Gastrocnemius medialis (tissue), 4 donors: ENCODE measurements around the gene TXLNB. TPM values are rescaled to one million over a fixed set of nuclear protein-coding genes. Genes with fewer than 3 reads are reported as not detected.

ENCODE experiments used
- ATAC-seq, 2 donors: fragments of 150-250 bp; one replicate each; pipeline ENCODE4 v1.9.1; 2016
- DNase-seq, 2 donors: peaks; one replicate each; pipeline ENCODE4 v3.0.0-alpha.2; 2019
- H3K27ac ChIP-seq, 4 donors: fragments of 200-600 bp; sonication (generic); 1 replicate in 1 of 4; 2 replicates in 3 of 4; pipeline ENCODE4 v1.5.1; 2016 to 2018; ENCODE audit warnings: mild to moderate bottlenecking in 2 of 4, moderate library complexity in 1 of 4
- H3K27me3 ChIP-seq, 3 donors: fragments of 200-600 bp; sonication (generic) in 2 of 3; 1 replicate in 1 of 3; 2 replicates in 2 of 3; pipeline versions ENCODE4 v1.5.1 to v1.6.0; 2016 to 2019; ENCODE audit warnings: mild to moderate bottlenecking in 1 of 3, moderate library complexity in 1 of 3
- H3K36me3 ChIP-seq, 2 donors: fragments of 200-600 bp; sonication (generic) in 1 of 2; one replicate each; pipeline ENCODE4 v1.5.1; 2017 to 2018
- H3K4me1 ChIP-seq, 2 donors: fragments of 200-600 bp; sonication (generic) in 1 of 2; one replicate each; pipeline ENCODE4 v1.5.1; 2016 to 2017; ENCODE audit warnings: mild to moderate bottlenecking in 2 of 2
- H3K4me3 ChIP-seq, 4 donors: fragments of 200-600 bp; sonication (generic) in 3 of 4; 1 replicate in 1 of 4; 2 replicates in 3 of 4; pipeline ENCODE4 v1.5.1; 2016 to 2019; ENCODE audit warnings: mild to moderate bottlenecking in 2 of 4
- H3K9me3 ChIP-seq, 3 donors: fragments of 200-600 bp; sonication (generic) in 2 of 3; 1 replicate in 1 of 3; 2 replicates in 2 of 3; pipeline ENCODE4 v1.5.1; 2016 to 2019
- POLR2A ChIP-seq, 2 donors: fragments of 450-650 bp; IDR thresholded peaks; one replicate each; pipeline ENCODE4 v1.6.1; 2017; ENCODE audit warnings: antibody characterized with exemption in 2 of 2, mild to moderate bottlenecking in 2 of 2, moderate library complexity in 2 of 2
- in situ Hi-C, 4 donors: fragments of 200-750 bp; cut with MboI; loops; one replicate each; pipeline versions ENCODE4 v1.15.0 to v1.8.0; 2017; ENCODE audit warnings: low sequenced_read_pairs in 4 of 4
- intact Hi-C: fragments of 100-400 bp; cut with DNase I; formaldehyde crosslinking; loops from one replicate; pipeline ENCODE4 v1.15.1; 2023; ENCODE audit warnings: low total_unique reads
- total RNA-seq, 4 donors: library from RNA; depleted of rRNA; stranded (reverse); fragments of >200 nt; gene quantifications; one replicate each; pipeline versions ENCODE4 v1.1.0 to v1.2.3, GENCODE V29; 2016
- TF ChIP-seq, protein P1 (sequence below), 5 experiments: fragments of 450-650 bp in 3 of 5; fragments of 200-600 bp in 2 of 5; sonication (generic) in 2 of 5; IDR thresholded peaks in 4 of 5; conservative IDR thresholded peaks in 1 of 5; 1 replicate in 4 of 5; 2 replicates in 1 of 5; pipeline ENCODE4 v1.5.1; 2016 to 2019; ENCODE audit warnings: antibody characterized with exemption in 5 of 5, mild to moderate bottlenecking in 3 of 5, moderate library complexity in 3 of 5

TXLNB gene
- total RNA-seq, 4 donors from 2014 or later: 58.3 to 197 (median 124) TPM

DNA sequence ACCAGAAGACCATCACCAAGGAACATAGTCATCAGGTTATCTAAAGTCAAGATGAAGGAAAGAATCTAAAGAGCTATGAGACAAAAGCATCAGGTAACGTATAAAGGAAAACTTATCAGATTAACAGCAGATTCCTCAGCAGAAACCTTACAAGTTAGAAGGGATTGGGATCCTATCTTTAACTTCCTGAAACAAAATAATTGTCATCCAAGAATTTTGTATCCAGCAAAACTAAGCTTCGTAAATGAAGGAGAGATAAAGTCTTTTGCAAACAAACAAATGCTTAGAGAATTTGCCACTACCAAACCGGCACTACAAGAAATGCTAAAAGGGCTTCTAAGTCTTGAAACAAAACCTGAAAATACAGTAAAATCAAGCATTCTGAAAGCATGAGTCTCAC, 86.0 kb downstream of the TXLNB start:
- in situ Hi-C loops: no loop called here
- no peak for ATAC-seq
- H3K9me3 ChIP-seq: peaks cover 0 to 8% (median 0%) of the 10 kb centered on the region in 3 donors

DNA sequence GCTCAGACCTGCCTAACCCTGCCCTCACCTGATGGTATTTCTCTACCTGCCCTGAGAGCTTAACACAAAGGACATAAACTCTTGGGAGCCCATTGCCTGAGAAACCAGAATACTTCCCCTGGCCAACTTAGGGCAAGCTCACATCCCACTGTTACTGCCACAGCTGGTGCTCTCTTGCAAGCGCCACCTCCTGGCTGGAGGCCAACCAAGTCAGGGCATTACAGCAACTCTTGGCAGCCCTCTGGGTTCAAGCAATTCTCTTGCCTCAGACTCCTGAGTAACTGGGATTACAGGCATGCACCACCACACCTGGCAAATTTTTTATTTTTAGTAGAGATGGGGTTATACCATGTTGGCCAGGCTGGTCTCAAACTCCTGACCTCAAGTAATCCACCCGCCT, 86.8 kb downstream of the TXLNB start:
- TF ChIP-seq, protein P1, sequence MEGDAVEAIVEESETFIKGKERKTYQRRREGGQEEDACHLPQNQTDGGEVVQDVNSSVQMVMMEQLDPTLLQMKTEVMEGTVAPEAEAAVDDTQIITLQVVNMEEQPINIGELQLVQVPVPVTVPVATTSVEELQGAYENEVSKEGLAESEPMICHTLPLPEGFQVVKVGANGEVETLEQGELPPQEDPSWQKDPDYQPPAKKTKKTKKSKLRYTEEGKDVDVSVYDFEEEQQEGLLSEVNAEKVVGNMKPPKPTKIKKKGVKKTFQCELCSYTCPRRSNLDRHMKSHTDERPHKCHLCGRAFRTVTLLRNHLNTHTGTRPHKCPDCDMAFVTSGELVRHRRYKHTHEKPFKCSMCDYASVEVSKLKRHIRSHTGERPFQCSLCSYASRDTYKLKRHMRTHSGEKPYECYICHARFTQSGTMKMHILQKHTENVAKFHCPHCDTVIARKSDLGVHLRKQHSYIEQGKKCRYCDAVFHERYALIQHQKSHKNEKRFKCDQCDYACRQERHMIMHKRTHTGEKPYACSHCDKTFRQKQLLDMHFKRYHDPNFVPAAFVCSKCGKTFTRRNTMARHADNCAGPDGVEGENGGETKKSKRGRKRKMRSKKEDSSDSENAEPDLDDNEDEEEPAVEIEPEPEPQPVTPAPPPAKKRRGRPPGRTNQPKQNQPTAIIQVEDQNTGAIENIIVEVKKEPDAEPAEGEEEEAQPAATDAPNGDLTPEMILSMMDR (IDR thresholded peaks at IDR 0.05 in 4 of 5, conservative IDR thresholded peaks at IDR 0.05 in 1 of 5): no peak
- TF ChIP-seq POLR2A (IDR thresholded peaks at IDR 0.05): no peak
- H3K4me3 ChIP-seq: no peak overlapping the region
- no peaks in the 10 kb centered on the region for H3K36me3 ChIP-seq
- peaks cover 0 to 8% (median 0%) of the 10 kb centered on the region in 3 donors for H3K9me3 ChIP-seq
- H3K27ac ChIP-seq: no peak overlapping the region
- no peaks in the 10 kb centered on the region for H3K4me1 ChIP-seq
- intact Hi-C loops: no loop called here
- in situ Hi-C loops: no loop called here
- no peaks in the 10 kb centered on the region for H3K27me3 ChIP-seq
- DNase-seq: no peak
- no peak for ATAC-seq

More for the DNA sequence above, 86.0 kb downstream of the TXLNB start:
- Histone ChIP-seq H3K27ac (no peak overlapping the region), H3K4me3 (no peak overlapping the region), H3K4me1 (no peaks in the 10 kb centered on the region), H3K36me3 (no peaks in the 10 kb centered on the region), H3K27me3 (no peaks in the 10 kb centered on the region)
- TF ChIP-seq, protein P1 (IDR thresholded peaks at IDR 0.05 in 4 of 5, conservative IDR thresholded peaks at IDR 0.05 in 1 of 5): no peak
- TF ChIP-seq POLR2A (IDR thresholded peaks at IDR 0.05): no peak
- intact Hi-C loops: no loop called here
- no peak for DNase-seq

DNA sequence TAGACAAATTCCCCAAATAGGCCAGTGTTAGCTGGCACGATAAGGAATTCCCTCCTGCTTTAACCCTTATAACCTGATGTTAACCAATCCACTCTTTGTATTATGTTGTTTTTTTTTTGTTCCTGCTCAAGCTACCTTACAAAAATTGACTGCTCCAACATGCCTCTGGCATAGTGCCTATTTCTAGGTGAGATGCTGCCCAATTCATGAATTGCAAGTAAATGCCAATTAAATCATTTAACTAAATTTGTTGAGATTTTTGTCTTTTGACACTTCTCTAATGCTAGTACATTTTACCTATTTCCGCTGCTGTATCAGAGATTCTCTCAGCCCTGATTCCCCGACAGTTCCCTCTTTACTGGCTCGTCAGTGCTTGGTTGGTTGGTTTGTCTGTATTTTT, 90.4 kb downstream of the TXLNB start:
- no peaks in the 10 kb centered on the region for H3K9me3 ChIP-seq
- ATAC-seq (no peak), DNase-seq (no peak)
- no peak overlapping the region for H3K27ac ChIP-seq
- in situ Hi-C loops (no loop called here), intact Hi-C loops (no loop called here)
- H3K36me3 ChIP-seq: no peaks in the 10 kb centered on the region
- H3K27me3 ChIP-seq: no peaks in the 10 kb centered on the region
- no peaks in the 10 kb centered on the region for H3K4me1 ChIP-seq
- H3K4me3 ChIP-seq: no peak overlapping the region
- TF ChIP-seq, protein P1 (IDR thresholded peaks at IDR 0.05 in 4 of 5, conservative IDR thresholded peaks at IDR 0.05 in 1 of 5): no peak

DNA sequence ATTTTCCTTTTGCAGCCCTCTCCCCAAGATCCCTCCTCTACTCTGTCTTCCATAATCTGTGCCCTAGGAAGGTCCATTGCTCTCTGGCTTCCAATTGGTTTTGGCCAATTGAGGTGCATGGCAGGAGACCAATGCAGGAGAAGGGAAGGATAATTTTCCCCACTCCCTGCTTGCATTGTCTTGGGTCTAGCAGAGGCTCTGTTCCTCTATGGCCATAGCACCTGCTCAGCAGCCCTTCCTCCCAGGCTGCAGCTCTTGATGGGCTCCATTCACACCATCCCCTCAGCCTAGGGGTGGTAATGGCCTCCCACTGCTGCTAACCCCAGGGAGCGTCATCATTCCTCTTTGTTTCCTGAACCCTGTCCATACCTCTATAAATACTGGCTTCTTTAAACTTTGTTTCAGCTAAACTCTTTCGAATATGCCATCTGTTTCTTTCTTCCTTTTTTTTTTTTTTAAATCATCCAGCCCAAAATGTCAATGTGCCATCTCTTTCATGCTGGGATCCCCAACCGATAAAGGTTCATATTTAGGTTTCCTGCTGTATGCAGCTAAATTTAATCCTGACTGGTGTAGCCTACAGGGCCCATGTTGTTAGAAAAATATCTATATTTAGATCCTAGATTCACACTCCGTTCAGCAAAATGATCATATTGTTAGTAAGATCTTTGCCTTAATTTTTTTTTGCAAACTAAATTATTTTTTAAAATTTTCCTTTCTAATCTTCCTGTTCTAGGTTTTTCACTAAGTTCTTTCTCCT, 93.1 kb downstream of the TXLNB start:
- TF ChIP-seq POLR2A (IDR thresholded peaks at IDR 0.05): no peak
- TF ChIP-seq, protein P1 (IDR thresholded peaks at IDR 0.05 in 4 of 5, conservative IDR thresholded peaks at IDR 0.05 in 1 of 5): no peak
- no peak overlapping the region for H3K4me3 ChIP-seq
- intact Hi-C loops: no loop called here
- no peaks in the 10 kb centered on the region for H3K36me3 ChIP-seq
- in situ Hi-C loops: no loop called here
- ATAC-seq (no peak), DNase-seq (no peak)
- no peaks in the 10 kb centered on the region for H3K4me1 ChIP-seq
- no peak overlapping the region for H3K27ac ChIP-seq
- H3K27me3 ChIP-seq: no peaks in the 10 kb centered on the region
- no peaks in the 10 kb centered on the region for H3K9me3 ChIP-seq

DNA sequence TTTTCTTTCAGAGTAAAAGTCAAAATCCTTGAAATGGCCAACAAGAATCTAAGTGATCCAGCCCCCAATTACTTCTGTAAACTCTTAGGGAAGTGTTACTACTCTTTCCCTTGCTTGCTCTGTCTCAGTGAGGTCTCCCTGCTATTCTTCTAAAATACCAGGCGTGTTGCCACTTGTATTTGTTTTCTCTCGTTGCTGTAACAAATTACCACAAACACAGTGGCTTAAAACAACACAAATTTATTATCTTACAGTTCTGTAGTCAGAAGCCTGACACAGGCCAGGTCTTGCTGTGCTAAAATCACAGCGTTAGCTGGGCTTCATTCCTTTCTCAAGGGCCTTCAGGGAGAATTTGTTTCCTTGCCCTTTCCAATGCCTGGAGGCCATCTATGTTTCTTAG, 97.1 kb downstream of the TXLNB start:
- H3K9me3 ChIP-seq: no peaks in the 10 kb centered on the region
- intact Hi-C loops (no loop called here), in situ Hi-C loops (no loop called here)
- no peaks in the 10 kb centered on the region for H3K27me3 ChIP-seq
- no peak overlapping the region for H3K27ac ChIP-seq
- no peaks in the 10 kb centered on the region for H3K4me1 ChIP-seq
- H3K4me3 ChIP-seq: no peak overlapping the region
- TF ChIP-seq, protein P1 (IDR thresholded peaks at IDR 0.05 in 4 of 5, conservative IDR thresholded peaks at IDR 0.05 in 1 of 5): no peak
- TF ChIP-seq POLR2A (IDR thresholded peaks at IDR 0.05): no peak
- H3K36me3 ChIP-seq: no peaks in the 10 kb centered on the region
- no peak for DNase-seq
- no peak for ATAC-seq
